GM03348 (cell line): Measurements from ENCODE around the gene ELFN2.
A peak's percentile ranks its signal among the peaks of the same experiment; 100 is the strongest.
"Not testable (repeated sequence)": the region's sequence is repeated elsewhere in the genome, so short reads cannot be mapped to it uniquely, and the experiment has no call there.

Source experiments
- DNase-seq: peaks from one replicate; pipeline ENCODE4 v3.0.0; 2012; ENCODE audit warnings: low spot score

Gene ELFN2

GRCh38 chr22:37427135-37427710 lies at the start of gene ELFN2:
Gene ELFN2, minus strand, starts transcription at chr22:37427479. Its CDS starts 51,945 bp downstream, at chr22:37375534.
- DNase-seq = peak; percentile 67

- no peak for DNase-seq
These were observed 49.4 kb upstream of the ELFN2 start for GRCh38 chr22:37476389-37477329.

- DNase-seq = no peak
These were observed 47.3 kb upstream of the ELFN2 start for GRCh38 chr22:37474447-37475090.

GRCh38 chr22:37473437-37473946 lies 46.2 kb upstream of the ELFN2 start:
- DNase-seq = no peak

GRCh38 chr22:37472418-37473006 lies 45.2 kb upstream of the ELFN2 start:
- peak; percentile 62 for DNase-seq

GRCh38 chr22:37471727-37472417 lies 44.6 kb upstream of the ELFN2 start:
- no peak for DNase-seq

- DNase-seq = peak; percentile 53
These were observed 42.8 kb upstream of the ELFN2 start for GRCh38 chr22:37470087-37470445.

- DNase-seq = no peak
These were observed 42.3 kb upstream of the ELFN2 start for GRCh38 chr22:37469416-37470086.

- not testable (repeated sequence) for DNase-seq
These were observed 41.0 kb upstream of the ELFN2 start for GRCh38 chr22:37468201-37468695.

- DNase-seq = no peak
These were observed 40.2 kb upstream of the ELFN2 start for GRCh38 chr22:37467391-37467955.

- no peak for DNase-seq
These were observed 36.9 kb upstream of the ELFN2 start for GRCh38 chr22:37464181-37464580.

GRCh38 chr22:37462983-37463382 lies 35.7 kb upstream of the ELFN2 start:
- DNase-seq = peak; percentile 56

- no peak for DNase-seq
These were observed 35.2 kb upstream of the ELFN2 start for GRCh38 chr22:37462436-37462835.

GRCh38 chr22:37461961-37462360 lies 34.7 kb upstream of the ELFN2 start:
- DNase-seq = no peak

GRCh38 chr22:37460684-37461083 lies 33.4 kb upstream of the ELFN2 start:
- DNase-seq = no peak

- no peak for DNase-seq
These were observed 31.9 kb upstream of the ELFN2 start for GRCh38 chr22:37459206-37459605.

GRCh38 chr22:37457093-37457893 lies 30.0 kb upstream of the ELFN2 start:
- DNase-seq = peak; percentile 89

- DNase-seq = no peak
These were observed 29.1 kb upstream of the ELFN2 start for GRCh38 chr22:37456346-37456745.

- no peak for DNase-seq
These were observed 28.6 kb upstream of the ELFN2 start for GRCh38 chr22:37455896-37456295.
